ENCODE measurements around the gene RAB6A. TPM values are rescaled to one million over a fixed set of nuclear protein-coding genes. Genes with fewer than 3 reads are reported as not detected.

The RAB6A gene
- total RNA-seq, 1 donor from 2014 or later = 79.7 TPM

- intact Hi-C loops (cut with micrococcal nuclease) = no loop called here
These were observed 126.9 kb downstream of the RAB6A start for GRCh38 chr11:73633999-73634398.

GRCh38 chr11:73632996-73633395, 127.9 kb downstream of the RAB6A start:
- intact Hi-C loops (cut with micrococcal nuclease) = no loop called here

- intact Hi-C loops (cut with micrococcal nuclease) = no loop called here
These were observed 131.0 kb downstream of the RAB6A start for GRCh38 chr11:73629907-73630306.

- intact Hi-C loops (cut with micrococcal nuclease) = loop anchor here (1.0 kb wide), 1 partner anchor 35 kb away; no protein-coding TSS in a partner anchor
These were observed 135.1 kb downstream of the RAB6A start for GRCh38 chr11:73625696-73626318.

Other genes with a start within 250 kb of the RAB6A start
- 23.1 and 25.9 TPM in 2 replicates for gene FAM168A, start 163.0 kb downstream of the RAB6A start, total RNA-seq
- gene PLEKHB1, start 114.5 kb downstream of the RAB6A start, total RNA-seq = 3.4 and 5.2 TPM in 2 replicates
- gene MRPL48, start 26.8 kb upstream of the RAB6A start, total RNA-seq = 58.3 and 64.2 TPM in 2 replicates
- 68.3 and 70.4 TPM in 2 replicates for gene COA4, start 115.8 kb upstream of the RAB6A start, total RNA-seq
- 20.6 and 21.1 TPM in 2 replicates for gene PAAF1, start 115.9 kb upstream of the RAB6A start, total RNA-seq
- 0.14 and 0.57 TPM in 2 replicates for gene DNAJB13, start 190.0 kb upstream of the RAB6A start, total RNA-seq
- 338 TPM in 2 replicates for gene UCP2, start 221.8 kb upstream of the RAB6A start, total RNA-seq
- gene UCP3, start 248.0 kb upstream of the RAB6A start, total RNA-seq = 2.7 and 3.6 TPM in 2 replicates